Stimulated activated CD4-positive, alpha-beta T cell treated with anti-CD3 and anti-CD28 coated beads, Interleukin-1b, Interleukin-23, amount 100 ng/mL, for 48 hours (primary cell): ENCODE results near the gene ALK.

Source experiments
- DNase-seq: peaks from one replicate; pipeline ENCODE4 v3.0.0-alpha.2; 2020

Gene ALK

DNA sequence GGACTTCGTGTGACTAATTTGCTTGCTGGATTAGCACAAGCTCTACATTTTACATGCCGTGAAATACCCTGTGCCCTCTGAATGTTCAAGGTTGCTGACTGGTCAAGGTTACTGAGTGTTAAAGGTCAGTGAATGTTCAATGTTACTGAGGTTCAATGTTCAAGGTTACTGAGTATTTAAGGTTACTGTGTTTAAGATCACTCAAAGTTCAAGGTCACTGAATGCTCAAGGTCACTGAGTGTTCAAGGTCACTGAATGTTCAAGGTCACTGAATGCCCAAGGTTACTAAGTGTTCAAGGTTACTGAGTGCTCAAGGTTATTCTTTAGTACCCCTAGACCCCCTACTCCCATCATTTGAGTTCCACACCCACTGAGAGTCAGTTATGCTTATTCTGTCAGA is 528.6 kb downstream of the ALK start:
- no peak for DNase-seq

DNA sequence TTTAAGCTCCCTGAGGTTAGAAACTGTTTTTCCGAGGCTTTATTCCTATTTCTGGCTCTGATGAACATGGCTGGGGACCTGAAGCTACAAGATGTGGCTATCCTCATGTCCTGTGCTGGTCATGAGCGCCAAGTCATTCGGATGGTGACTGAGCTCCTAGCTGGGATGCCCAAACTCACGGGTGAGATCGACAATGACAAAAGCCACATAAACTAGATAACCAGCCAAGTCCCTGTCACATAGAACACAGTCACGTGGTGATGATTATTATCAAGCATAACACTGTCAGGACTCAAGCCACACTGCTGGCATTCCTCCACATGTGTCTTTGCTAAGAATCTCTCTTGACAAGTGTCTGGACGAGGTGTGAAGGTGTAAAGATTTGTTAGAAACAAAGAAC is 531.2 kb downstream of the ALK start:
- DNase-seq = no peak

DNA sequence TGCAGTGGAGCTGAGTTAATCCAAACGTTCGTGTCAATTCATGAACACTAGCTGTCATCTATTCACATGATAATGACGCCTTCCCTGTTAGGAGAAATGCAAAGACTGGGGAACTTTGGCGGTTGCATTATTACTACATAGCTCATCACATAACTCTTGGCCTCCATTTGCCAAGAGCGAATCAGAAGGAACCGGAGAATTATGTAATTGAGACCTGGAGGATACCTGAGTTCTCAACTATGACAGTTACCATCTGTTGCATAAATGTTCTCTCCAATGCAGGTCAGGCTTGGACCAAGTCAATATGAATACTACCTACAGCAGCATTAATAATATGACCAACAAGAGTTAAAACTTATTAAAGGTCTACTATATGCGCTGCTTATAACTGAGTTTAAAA is 531.7 kb downstream of the ALK start:
- DNase-seq = no peak

DNA sequence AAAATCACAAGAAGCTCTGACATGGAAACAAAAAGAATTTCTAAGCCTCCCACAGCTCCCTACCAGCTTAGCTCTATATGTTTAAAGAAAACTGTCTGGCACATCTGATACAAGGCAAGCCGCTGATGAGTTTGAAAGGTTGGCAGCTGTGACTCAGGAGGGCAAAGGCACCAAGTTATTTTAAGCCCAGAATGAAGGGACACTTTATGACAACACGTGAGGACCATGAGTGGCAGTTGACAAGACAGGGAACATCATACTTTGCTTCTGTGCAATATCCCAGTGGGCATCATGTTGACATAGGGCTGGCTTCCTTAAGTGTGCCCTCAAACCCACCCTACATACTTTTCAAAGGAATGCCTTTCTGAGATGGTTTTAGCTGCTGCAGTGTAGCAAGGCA is 533.3 kb downstream of the ALK start:
- DNase-seq = no peak

DNA sequence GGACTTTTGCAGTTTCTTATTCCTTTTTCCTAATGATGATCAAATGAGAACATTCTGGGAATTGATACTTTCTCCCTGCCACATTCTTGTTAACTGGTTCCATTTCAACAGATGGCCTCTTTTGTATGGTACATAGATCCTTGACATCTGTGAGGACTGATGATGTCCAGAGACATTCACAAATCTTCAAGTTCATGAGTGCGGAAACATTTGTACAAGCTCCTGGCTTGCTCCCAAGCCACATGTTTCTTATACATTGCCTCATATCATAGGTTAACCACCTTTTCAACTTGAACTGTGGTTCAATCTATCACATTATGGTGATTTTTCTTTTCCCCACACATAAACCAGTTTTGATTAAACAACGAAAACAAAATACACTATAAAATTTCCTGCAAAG is 538.9 kb downstream of the ALK start:
- no peak for DNase-seq

DNA sequence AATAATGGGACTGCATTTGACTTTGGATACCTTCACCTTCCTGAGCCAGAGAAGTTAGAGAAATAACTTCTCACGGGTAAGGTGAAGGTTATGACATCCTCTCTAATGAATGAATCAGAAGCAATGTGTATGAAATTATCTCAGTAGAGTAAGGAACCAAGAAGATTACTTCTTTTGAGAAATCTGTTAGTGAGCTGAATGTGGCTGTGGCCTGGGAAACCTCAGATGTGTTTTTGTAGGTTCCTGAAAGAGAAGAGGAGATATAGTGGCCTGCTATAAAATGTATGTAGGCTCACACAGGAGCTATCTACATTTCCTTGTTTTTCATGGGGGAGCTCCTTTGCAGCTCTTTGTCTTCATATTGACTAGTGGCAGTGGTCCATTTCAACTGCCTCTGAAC is 543.6 kb downstream of the ALK start:
- DNase-seq = no peak

DNA sequence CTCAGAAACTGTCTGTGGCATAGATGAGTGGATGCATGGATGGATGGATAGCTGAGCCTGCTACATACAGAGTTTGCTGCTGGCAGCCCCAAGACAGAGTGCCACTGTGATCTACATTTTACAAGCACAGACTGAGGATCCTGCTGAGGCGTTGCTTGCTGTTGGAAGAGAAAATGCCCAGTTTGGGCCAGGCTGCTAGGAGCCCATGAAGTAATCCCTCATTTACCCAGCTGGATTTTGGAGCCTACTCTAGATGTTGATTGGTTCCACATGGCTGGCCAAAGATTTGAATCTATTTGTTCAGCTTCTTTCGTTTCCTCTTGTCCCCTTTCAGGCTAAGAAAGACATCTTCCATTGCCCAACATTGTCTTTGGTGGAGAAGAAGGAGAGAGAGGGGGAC is 544.8 kb downstream of the ALK start:
- DNase-seq = no peak

DNA sequence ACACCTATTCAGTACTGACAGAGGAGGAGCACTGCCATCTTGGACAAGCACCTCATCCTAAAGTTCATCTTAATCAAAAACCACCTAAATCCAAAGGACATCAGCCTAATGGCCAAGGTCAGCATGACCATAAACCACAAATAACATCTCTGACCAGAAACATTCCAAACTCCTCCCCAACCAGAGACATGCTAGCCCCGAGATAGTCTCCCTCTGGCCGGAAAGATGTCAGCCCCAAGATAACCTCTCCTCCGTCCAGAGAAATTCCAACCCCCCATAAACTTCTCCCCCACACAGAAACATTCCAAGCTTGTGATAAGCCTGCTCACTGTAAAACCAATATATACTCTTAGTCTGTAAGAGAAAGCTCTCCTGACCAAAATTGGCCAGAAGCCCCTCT is 545.5 kb downstream of the ALK start:
- DNase-seq = no peak

DNA sequence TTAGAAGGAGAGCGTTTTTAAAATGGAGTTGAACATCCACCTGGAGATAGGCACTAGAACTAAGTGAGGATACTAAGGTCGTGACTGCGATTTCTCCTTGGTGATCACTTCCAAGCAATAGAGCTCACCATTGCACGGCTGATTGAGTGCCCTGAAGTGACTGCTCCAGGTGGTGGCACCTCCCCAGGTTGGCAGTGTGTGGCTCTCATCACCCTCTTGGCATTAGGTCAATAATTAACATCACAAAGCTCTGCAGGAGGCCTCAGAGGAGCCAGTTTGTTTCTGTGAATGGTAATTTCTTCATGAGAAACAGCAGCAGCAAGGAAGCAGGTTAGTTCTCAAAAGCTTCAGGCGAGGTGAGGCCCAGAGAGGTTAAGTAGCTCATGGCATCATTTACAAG is 546.6 kb downstream of the ALK start:
- no peak for DNase-seq

DNA sequence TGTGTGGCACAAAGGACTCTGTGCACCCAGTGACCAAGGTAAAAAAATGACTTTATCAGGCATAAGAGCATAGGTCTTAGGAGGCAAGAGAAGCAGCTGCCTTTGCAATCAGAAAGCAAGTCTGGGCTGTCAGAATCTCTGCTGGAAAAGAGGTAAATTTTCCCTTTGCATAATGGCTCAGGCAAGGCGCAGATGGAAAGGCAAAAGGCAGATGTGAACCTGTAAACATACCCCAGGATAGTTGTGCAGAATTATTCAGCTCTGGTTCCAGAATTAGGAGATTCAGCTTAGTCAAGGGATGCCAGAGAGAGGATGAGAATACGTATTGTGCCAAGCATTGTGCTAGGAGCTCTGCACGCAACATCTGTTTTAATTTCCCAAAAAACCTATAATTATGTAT is 547.5 kb downstream of the ALK start:
- no peak for DNase-seq

DNA sequence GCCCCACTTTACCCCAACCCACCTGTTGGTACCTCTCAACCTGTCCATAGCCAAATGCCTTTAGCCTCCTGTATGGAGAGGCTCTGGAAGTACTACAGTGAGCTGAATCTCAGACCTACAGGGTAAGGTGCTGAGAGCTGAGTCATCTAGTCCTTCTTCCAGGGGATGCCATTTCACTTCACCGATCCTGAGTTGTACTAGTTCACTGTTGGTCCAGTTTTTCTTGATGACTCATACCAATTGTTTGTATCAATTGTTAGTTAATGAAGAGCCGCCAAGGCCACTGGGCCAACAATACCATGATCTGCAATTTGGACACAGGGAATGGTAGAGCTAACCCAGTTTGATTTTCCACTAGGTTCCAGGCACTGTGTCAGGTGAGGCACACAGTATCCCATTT is 549.2 kb downstream of the ALK start:
- DNase-seq = no peak

DNA sequence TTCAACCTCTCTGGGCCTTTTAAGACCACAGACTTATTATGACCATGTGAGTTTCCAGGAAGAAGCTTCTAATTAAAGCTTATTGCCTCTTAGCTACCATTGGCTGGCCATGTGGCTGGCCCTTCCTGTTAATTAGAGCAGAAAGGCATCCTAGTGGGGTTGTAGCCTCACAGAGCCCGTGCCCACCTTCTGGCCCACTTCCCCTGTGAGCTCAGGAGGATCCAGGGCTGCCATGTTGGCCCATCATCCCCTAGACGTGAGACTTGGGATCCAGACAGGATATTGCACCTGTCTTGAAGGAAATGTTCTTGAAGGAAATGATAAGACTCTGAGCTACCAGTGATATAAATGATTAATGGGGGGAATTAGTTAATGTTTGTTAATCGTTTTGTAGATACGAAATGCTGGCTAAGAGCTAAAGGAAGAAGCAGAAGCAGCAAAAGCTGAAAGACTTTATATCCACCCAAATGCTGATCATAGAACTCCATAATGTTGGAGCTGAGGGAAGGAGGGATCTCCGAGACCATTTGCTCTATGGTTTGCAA is 550.7 kb downstream of the ALK start:
- no peak for DNase-seq

DNA sequence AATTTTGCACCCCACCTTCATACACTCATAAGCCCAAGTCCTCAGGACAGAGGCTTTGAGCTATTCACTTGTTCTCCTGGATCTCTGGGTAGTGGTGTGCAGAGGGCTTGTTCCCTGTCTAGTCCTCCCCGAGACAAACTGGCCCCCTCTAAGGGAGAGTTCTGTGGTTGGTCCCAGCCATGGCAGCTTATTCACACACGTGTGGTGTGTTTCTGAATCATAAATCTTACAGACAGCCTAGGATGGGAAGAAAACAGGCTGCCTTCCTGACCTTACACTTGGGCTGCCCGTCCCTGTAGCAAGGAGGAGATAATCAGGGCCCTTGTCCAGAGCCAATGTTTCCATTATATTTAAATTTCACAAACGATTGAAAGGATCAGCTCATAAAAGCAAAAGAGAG is 551.2 kb downstream of the ALK start:
- no peak for DNase-seq

DNA sequence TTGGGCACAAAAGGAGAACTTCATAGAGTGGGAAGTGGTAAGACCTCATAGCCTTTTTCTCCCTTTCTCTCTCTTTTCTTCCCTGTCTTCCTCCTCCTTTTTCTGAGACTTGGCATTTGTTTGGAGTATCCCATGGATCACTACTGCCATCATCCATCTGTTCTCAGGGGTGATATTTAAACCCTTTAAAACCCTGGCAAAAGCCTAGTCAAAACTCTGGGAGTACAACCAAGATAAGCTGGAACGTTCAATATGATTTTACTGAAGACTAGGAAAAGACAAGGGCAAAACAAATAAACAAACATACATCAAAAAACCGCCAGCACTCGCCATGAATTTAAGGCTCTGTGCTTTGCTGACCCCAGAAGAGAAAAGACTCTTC is 552.7 kb downstream of the ALK start:
- DNase-seq = no peak

DNA sequence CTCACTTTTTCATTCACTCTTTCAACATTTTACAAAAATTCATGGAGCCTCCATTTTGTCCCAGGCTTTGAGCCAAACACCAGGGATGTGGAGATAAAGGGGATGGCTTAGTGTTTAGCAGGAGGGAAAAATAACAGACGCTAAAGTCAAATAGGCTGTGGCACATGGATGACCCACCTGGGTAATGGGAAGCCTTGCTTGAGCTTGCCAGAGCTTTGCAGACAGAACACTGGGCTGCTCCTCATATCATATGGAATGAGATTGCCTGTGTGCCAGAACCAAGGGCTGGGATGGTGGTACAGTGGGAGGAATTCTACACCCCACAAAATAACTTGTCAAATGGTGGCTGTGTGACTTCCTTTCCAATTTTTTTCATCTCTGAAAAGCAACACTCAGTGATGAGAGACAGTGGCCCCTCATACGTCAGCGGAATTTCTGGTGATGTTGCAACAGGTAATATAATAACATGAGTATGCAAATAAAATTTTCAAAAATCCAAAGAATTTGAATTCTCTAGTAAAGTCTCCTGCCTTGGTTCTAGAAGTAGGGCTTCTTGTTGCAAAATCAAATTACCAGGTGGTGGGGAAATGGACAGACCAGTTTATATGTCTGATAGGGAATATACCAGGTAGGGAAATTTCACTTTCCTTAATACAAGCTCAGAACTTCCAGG is 553.3 kb downstream of the ALK start:
- no peak for DNase-seq

DNA sequence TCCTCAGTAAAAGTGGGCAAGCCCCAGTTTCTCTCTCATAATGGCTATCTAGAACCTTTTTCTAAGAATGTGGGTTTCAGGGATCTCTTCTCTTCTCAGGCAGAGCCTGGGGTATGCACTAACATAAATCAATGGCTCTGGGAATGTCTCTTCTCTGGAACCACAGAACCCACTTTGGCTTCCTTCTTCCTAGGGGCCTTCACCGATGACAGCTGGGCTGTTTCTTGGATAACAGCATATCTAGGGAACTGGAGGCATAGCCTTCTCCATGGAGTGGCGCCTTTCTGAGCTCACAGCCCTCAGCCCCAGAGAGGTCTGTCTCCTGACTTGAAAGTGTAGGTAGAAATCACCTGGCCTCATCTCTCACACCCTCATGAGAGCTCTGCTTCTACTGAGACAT is 558.3 kb downstream of the ALK start:
- DNase-seq = no peak

DNA sequence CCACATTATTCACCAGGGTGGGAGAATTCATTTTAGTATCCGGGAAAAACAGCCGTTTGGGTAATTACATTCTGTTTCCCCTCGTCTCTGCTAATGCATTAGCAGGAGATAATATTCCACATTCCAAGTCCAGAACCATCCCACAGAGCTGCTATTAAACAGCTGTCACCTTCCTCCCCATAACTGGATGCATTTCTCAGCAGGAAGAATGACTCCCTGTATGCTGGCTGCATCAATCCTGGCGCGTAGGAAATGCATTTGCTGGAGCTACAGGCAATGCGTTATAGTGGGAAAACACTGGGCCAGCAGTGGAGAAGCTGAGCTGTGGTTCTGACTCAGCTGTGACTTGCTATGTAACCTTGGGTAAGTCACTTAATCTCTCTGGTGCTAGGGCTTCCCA is 560.2 kb downstream of the ALK start:
- DNase-seq = no peak

DNA sequence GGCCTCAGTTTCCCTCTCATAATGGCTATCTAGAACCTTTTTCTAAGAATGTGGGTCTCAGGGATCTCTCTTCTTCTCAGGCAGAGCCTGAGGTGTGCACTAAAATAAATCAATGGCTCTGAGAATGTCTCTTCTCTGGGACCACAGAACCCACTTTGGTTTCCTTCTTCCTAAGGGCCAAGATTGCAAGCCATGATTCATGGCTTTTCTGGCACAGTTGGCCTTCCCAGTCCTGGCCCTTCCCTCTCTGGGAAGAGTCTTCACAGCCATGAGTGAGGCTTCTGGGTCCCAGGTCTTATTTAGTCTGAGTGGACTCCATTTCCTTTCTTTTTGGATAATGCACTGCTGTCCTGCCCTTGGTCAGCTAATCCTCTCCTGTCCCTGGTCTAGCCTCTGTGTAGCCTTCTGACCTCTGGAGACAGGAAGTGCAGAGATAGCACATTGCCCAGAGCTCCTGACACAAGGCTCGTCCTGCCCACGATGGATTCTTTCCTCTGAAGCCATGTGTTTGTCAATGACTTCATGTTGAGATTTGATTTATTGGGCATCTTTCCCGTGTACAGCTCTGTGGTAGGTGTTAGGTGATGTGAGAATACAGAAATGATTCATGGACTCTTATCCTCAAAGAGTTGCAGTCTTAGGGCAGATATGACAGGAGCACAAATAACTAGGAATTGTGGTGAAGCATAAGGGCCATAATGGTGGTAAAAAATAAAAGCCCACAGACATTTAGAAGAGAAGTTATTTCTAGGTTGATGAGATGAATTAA is 561.2 kb downstream of the ALK start:
- DNase-seq = no peak

DNA sequence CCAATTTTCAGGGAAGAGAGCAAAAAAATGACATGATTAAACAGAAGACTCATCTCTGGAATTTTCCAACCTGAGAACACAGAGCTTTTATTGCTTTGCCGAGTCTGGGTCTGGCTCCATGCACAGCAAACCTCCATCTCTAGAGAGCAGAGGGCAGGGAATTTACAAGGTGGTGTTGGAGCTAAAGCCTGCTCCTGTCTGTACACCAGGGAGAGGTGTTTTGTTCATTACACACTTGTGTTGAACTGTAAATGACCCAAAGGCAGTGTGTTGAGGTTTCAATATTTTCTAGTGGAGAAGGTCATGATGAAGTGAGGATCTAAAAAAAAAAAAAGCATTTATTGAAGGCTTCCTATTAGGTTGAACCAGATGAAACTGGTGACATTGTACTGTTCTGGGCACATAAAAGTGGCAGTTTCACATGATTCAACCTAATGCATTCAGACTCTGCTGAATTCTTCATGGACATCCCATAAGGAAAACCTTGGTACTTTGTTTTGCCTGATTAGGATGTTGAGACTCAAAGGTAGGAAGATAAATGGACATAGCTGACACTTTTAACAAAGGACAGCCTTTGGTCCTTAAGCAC is 567.9 kb downstream of the ALK start:
- DNase-seq = no peak

DNA sequence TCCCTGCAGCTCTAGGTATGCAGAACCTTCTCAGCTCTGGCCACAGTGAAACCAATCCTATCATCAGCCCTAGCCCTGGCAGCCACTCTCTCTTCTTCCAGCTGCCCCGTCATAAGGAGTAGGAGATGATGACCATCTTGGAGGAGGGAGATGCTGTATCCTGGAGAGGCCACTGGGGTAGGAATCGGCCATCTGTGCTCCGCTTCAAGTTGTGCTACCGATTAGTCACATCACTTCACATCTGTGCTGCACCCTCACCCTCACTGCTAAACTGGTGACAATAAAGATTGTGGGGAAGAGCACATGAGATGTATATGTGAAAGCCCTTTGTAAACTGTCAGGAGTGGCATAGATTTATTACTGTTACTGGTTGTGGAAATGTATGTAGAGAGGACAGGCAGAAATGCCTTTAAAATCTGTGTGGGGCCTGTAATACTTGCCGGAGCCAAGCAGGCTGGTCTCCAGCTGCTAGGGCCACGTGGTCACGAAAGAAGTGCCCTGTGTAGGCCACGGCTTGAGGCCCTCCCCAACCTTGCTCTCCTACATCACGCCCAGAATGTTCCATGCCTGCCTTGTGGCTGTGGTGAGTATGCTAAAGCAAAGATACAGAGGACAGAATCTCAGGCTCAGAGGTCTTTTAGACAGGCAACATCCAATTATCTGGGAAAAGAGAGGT is 569.3 kb downstream of the ALK start:
- DNase-seq = no peak

DNA sequence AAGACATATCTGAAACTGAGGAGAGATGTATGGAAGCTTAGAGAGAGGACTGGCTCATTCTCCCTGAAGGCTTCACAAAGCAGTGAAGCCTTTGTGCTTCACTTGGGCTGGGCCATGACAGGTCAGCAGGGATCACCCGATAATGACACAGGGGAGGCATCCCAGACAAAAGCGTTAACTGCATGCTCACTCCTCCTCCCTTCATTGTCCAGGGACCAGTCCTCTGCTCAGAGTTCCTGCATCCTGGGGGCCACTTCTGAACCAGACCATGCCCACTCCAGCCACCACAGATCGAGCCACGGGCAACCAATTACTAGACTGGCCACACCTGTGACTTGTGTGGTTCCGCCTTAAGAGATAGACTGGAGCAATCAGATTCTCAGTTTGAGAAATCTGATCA is 570.1 kb downstream of the ALK start:
- no peak for DNase-seq

DNA sequence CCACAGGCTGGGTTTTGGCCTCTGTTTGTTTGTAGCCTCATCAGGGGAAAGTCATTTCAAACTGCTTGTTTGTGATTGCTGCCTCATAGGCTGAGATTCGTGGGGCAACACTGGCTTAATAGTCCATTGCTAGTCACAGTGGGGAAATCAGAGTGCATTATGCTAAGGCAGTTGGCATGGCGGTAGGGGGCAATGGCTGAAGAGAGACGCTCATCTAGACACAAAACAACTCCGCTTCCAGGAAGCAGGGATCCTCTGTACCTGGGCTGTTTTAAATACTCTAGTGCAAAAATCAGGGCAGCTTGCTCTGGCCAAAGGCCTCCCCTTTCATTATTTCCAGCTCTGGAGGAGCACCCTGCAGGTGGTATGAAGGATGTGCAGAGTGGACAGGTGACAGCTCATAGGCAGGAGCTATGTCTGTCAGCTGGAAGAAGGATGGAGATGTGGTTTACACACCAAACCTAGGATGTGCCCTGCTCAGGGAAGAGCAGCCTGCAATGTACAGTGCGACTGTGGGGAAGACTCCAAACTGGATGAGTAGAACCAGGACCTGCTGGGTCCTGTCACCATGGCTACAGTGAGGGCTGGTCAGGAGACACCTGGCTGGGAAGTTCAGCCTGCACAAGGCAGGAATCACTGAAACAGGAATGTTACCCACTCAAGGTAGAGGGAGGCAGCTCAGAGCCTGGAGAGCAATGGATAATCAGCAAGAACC is 571.9 kb downstream of the ALK start:
- no peak for DNase-seq
